Endometrial microvascular endothelial cells (primary cell): ENCODE results near the gene DRAP1. TPM values are rescaled to one million over a fixed set of nuclear protein-coding genes. Genes with fewer than 3 reads are reported as not detected.

Experiments used
- in situ Hi-C: cut with HindIII; loops from 2 replicates; pipeline ENCODE4 v1.10.0; 2017; ENCODE audit warnings: low sequenced_read_pairs, low pct_unique_long_range_greater_than_20kb; ENCODE audit errors: inconsistent ontology term
- total RNA-seq: library from RNA; depleted of rRNA; stranded (reverse); fragments of >200 nt; gene quantifications from one replicate; pipeline ENCODE4 v1.2.3, GENCODE V29; 2015; ENCODE audit errors: inconsistent ontology term

The DRAP1 gene
- total RNA-seq, 1 donor from 2014 or later = 151 TPM

DNA sequence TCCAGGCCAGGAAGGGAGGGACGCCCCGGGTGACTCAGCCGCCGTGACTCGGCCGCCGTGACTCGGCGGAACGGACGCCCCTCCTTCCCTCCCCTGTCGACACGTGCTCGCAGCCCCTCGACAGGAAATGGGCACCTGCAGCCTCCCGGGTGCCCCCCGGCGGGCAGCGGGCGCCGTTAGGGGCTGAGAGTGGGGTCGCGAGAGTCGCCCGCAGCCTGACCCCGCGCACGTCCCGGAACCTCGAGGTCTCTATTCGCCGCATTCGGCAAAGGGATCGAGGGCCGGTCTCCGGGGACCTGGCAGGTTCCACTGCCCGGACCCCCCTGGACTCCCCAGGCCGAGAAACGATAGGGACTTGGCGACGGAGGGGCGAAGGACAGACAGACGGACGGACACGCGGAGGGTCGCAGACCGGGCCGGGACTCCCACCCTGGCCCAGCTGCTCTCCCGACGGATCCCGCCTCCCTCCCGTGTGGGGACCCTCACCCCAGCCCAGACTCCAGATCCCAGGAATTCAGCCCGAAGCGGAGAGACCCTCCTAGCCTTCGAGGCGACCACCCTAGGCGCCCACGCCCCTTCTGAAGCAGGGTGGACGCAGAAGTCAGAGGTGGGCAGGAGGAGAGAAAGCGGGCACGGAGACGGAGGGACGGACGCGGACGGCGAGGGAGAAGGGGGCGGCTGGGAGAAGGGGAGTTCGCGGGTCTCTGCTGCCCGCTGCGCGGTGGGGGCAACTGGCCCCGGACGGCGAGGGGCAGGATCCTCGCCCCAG, 19.7 kb upstream of the DRAP1 start:
- in situ Hi-C loops = no loop called here

DNA sequence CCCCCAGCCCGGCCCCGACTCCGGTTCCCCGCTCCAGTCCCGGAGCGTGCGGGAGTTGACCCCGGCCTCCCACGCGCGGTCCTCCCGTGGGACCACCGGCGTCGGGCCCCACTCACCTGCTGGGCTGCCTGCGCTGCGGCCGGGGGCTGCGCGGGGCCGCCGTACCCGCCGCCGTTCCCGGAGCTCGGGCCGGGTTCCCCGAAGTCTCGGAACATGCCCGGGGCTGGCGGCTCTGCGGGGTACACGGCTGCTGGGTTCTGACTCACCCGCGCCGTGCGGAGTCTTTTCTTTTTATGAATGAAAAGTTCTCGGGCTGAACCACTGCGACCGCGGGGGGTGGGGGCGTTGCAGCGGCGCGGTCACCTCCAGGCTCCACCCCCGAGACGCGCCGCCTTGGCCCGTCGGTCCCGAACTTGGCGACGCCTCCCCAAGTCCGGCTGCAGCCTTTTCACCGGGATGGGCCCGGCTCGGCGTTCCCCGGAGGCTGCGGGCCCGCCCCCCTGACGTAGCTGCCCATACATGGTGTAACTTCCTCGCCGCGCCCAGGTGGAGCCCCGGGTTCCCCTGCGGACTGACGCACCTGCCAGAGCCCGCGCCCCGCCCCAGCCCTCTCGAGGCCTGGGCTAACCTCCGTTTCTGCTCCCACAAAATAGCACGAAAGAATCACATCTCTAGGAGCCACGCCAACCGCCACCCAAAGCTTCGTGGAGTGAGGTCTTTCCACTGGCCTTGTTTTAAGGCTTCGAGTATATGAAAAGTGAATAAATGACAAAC, 18.9 kb upstream of the DRAP1 start, which contains the start of gene FOSL1:
Gene FOSL1, minus strand, starts transcription at position 264 of the 774 bp plus-strand sequence. Its CDS starts 49 bp downstream, at position 215.
- in situ Hi-C loops = no loop called here

GRCh38 chr11:65900899-65901180, 18.4 kb upstream of the DRAP1 start:
- in situ Hi-C loops = no loop called here

- in situ Hi-C loops = no loop called here
Measured at GRCh38 chr11:65903068-65903481, 16.2 kb upstream of the DRAP1 start.

DNA sequence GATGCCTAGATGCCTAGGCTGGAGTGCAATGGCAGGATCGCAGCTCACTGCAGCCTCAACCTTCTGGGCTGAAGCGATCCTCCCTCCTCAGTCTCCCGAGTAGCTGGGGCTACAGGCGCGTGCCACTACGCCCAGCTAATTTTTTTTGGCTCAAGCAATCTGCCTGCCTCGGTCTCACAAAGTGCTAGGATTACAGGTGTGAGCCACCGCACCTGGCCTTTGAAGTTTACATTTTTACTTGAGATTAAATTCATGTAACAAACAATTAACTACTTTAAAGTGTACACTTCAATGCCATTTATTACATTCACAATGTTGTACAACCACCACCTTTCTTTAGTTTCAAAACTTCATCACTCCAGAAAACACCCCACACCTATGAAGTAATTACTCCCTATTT, 15.5 kb upstream of the DRAP1 start:
- in situ Hi-C loops = no loop called here

- in situ Hi-C loops = no loop called here
Measured at GRCh38 chr11:65906602-65907001, 12.6 kb upstream of the DRAP1 start.

DNA sequence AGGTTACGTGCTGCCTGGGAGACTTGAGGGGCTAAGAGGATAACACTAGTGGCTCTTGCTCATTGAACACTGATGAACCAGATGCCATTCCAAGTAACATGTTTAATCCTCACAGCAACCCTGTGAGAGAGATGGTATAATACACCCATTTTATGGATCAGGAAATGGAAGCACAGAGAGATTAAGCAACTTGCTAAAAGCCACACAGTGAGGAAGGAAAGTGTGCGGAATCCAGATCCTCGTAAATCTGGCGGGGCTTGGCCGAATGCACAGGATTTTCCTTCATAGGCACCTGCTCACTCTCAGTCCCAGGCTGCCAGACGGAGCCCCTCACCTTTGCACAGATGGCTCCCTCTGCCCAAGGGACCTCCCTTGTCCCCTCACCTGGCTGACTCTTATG, 11.3 kb upstream of the DRAP1 start:
- in situ Hi-C loops = no loop called here

GRCh38 chr11:65911682-65912568, 7.3 kb upstream of the DRAP1 start:
- in situ Hi-C loops = no loop called here

GRCh38 chr11:65912845-65913244, 6.4 kb upstream of the DRAP1 start:
- in situ Hi-C loops = no loop called here

DNA sequence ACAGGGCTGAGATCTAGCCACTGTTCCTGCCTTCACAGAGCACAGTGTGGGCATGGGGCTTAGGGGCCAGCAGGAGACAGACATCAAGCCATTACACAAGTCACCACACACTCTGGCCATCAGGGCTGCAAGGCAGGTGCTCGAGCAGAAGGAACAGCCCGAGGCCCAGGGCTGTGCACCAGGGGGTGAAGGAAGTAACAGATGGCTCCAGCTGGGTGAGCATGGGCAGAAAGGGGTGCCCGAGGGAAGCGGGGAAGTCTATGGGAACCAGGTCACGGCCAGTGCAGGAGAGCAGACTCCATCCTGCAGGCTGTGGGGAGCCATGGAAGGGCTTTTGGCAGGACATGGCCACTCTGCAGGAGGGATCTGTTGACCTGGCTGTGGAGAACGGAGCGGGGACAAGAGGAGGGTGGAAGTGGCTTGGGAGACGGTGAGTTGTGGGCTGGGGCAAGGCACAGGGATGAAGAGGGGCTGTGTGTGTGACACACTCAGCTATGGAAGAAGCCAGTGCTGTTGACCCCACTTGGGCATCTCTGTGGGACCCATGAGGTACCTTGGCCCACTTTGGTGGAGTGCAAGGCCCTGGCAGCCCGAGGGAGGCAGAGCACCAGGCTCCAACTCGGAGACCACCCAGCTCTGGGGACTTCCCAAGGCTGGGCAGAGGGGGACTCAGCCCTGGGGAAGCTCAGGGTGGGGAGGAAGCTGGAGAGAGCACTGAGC, 4.0 kb upstream of the DRAP1 start:
- in situ Hi-C loops = no loop called here

- in situ Hi-C loops = no loop called here
Measured at GRCh38 chr11:65915821-65916251, 3.4 kb upstream of the DRAP1 start.

DNA sequence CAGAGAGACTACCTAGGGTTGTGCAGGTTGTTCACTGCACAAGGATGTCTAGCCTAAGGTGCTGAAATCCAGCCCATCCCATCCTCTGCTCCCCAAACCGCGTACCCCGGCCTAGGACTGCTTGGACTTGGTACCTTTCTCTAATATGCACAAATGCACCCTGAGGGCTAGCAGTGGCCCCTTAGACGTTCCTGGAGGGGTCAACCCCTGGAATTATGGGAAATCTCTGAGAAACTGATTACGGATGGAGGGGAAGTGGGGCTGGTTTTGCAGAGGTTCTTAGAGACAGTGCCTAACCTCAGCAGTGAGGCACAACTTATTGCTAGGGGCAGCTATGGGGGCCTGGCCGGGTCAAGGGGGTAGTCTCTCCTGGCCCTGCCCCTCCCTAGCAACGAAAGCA, 2.8 kb upstream of the DRAP1 start:
- in situ Hi-C loops = no loop called here

DNA sequence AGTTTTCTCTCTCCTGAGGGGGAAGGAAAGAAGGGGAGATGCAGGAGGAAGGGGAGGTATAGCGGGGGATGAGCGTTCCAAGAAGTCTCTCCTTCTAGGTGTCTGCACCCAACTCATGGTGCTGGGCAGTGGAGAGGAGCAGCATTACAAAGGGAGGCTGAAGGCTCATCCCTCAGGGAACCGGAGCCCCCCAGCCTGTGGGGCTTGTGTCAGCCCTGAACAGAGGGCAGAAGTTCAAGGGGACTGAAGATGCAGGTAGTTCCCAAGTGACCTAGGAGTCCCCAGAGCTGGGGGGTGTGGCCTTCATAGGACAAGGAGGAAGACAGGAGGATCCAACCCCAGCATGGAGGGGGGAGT, 2.2 kb upstream of the DRAP1 start:
- in situ Hi-C loops = no loop called here

- in situ Hi-C loops = no loop called here
Measured at GRCh38 chr11:65917434-65918210, 1.6 kb upstream of the DRAP1 start.

GRCh38 chr11:65918211-65919140, 750 bp upstream of the DRAP1 start, which contains the start of gene C11orf68:
Gene C11orf68 (minus strand): TSS chr11:65919062. CDS start chr11:65919031, 31 bp downstream.
- in situ Hi-C loops = no loop called here

GRCh38 chr11:65919573-65920371, 546 bp downstream of the DRAP1 start:
- in situ Hi-C loops = no loop called here
